Measurements from ENCODE around the gene CAVIN2.

Gene CAVIN2

GRCh38 chr2:191802180-191802579 lies 44.7 kb downstream of the CAVIN2 start:
- no peak for TF ChIP-seq CTCF (IDR thresholded peaks at IDR 0.05; ENCODE audit: insufficient read depth, low read depth, low read length, missing control alignments)
- DNase-seq (ENCODE audit: low read depth): no peak
- H3K4me3 ChIP-seq (ENCODE audit: low read depth, low read length): no peak overlapping the region

GRCh38 chr2:191800874-191801273 lies 46.0 kb downstream of the CAVIN2 start:
- no peak for TF ChIP-seq CTCF (IDR thresholded peaks at IDR 0.05; ENCODE audit: insufficient read depth, low read depth, low read length, missing control alignments)
- H3K4me3 ChIP-seq (ENCODE audit: low read depth, low read length): no peak overlapping the region
- no peak for DNase-seq (ENCODE audit: low read depth)

- DNase-seq (ENCODE audit: low read depth): no peak
- TF ChIP-seq CTCF (IDR thresholded peaks at IDR 0.05; ENCODE audit: insufficient read depth, low read depth, low read length, missing control alignments): no peak
- H3K4me3 ChIP-seq (ENCODE audit: low read depth, low read length): no peak overlapping the region
Measured at GRCh38 chr2:191799526-191799925, 47.4 kb downstream of the CAVIN2 start.

GRCh38 chr2:191797942-191798876 lies 48.7 kb downstream of the CAVIN2 start:
- no peak overlapping the region for H3K4me3 ChIP-seq (ENCODE audit: low read depth, low read length)
- no peak for DNase-seq (ENCODE audit: low read depth)
- TF ChIP-seq CTCF (IDR thresholded peaks at IDR 0.05; ENCODE audit: insufficient read depth, low read depth, low read length, missing control alignments): no peak

GRCh38 chr2:191797500-191797899 lies 49.4 kb downstream of the CAVIN2 start:
- no peak for TF ChIP-seq CTCF (IDR thresholded peaks at IDR 0.05; ENCODE audit: insufficient read depth, low read depth, low read length, missing control alignments)
- H3K4me3 ChIP-seq (ENCODE audit: low read depth, low read length): no peak overlapping the region
- no peak for DNase-seq (ENCODE audit: low read depth)

GRCh38 chr2:191795715-191796114 lies 51.2 kb downstream of the CAVIN2 start:
- no peak overlapping the region for H3K4me3 ChIP-seq (ENCODE audit: low read depth, low read length)
- no peak for DNase-seq (ENCODE audit: low read depth)
- TF ChIP-seq CTCF (IDR thresholded peaks at IDR 0.05; ENCODE audit: insufficient read depth, low read depth, low read length, missing control alignments): no peak
